MM.1S (cell line): ENCODE data around the gene FGF1.
A peak's percentile ranks its signal among the peaks of the same experiment; 100 is the strongest.

Source experiments
- DNase-seq: peaks from one replicate; pipeline ENCODE4 v3.0.0-alpha.2; 2015
- H2AFZ ChIP-seq: fragments of 300-600 bp; sonication (generic); 2 replicates; pipeline ENCODE4 v1.6.0; 2016; ENCODE audit warnings: antibody characterized with exemption, low read length
- H3F3A ChIP-seq: fragments of 300-600 bp; sonication (generic); 2 replicates; pipeline ENCODE4 v1.6.1; 2016; ENCODE audit warnings: mild to moderate bottlenecking, antibody characterized with exemption, low read length, moderate library complexity, mixed read lengths; ENCODE audit not compliant: insufficient read depth
- H3K27ac ChIP-seq: fragments of 300-600 bp; sonication (generic); 2 replicates; pipeline ENCODE4 v1.5.1; 2016; ENCODE audit warnings: mild to moderate bottlenecking, low read length
- H3K27me3 ChIP-seq: fragments of 300-600 bp; sonication (generic); replicated peaks from 2 replicates; pipeline ENCODE4 v1.6.0; 2016; ENCODE audit warnings: low read length; ENCODE audit not compliant: insufficient read depth
- H3K36me3 ChIP-seq: fragments of 300-600 bp; sonication (generic); replicated peaks from 2 replicates; pipeline ENCODE4 v1.6.1; 2016; ENCODE audit warnings: mild to moderate bottlenecking, low read length, mixed read lengths; ENCODE audit not compliant: insufficient read depth
- H3K4me1 ChIP-seq: fragments of 300-600 bp; sonication (generic); 2 replicates; pipeline ENCODE4 v1.6.1; 2016; ENCODE audit warnings: low read length, mixed read lengths
- H3K4me2 ChIP-seq: fragments of 300-600 bp; sonication (generic); 2 replicates; pipeline ENCODE4 v1.6.0; 2016; ENCODE audit warnings: low read depth, low read length
- H3K4me3 ChIP-seq: fragments of 300-600 bp; sonication (generic); 2 replicates; pipeline ENCODE4 v1.5.1; 2016; ENCODE audit warnings: low read length, mixed read lengths
- H3K79me2 ChIP-seq: fragments of 300-600 bp; sonication (generic); 2 replicates; pipeline ENCODE4 v1.6.1; 2016; ENCODE audit warnings: mixed run types, low read length, mixed read lengths
- H3K9ac ChIP-seq: fragments of 300-600 bp; sonication (generic); 2 replicates; pipeline ENCODE4 v1.6.1; 2016; ENCODE audit warnings: low read length, mixed read lengths
- H3K9me2 ChIP-seq: fragments of 300-600 bp; sonication (generic); replicated peaks from 2 replicates; pipeline ENCODE4 v1.6.1; 2016; ENCODE audit warnings: mild to moderate bottlenecking, low read length, mixed read lengths; ENCODE audit not compliant: insufficient read depth
- H3K9me3 ChIP-seq: fragments of 300-600 bp; sonication (generic); replicated peaks from 2 replicates; pipeline ENCODE4 v1.6.1; 2016; ENCODE audit warnings: mild to moderate bottlenecking, low read length, mixed read lengths; ENCODE audit not compliant: insufficient read depth
- H4K20me1 ChIP-seq: fragments of 300-600 bp; sonication (generic); 2 replicates; pipeline ENCODE4 v1.6.1; 2016; ENCODE audit warnings: mild to moderate bottlenecking, low read length, moderate library complexity, mixed read lengths; ENCODE audit not compliant: insufficient read depth
- CTCF ChIP-seq: fragments of 300-600 bp; sonication (generic); IDR thresholded peaks from 2 replicates; pipeline ENCODE4 v1.5.1; 2016; ENCODE audit warnings: antibody characterized with exemption, low read length, mixed read lengths
- EZH2 ChIP-seq: fragments of 300-600 bp; sonication (generic); optimal IDR thresholded peaks from 2 replicates; pipeline ENCODE3; 2017; ENCODE audit warnings: low read depth, mild to moderate bottlenecking, antibody characterized with exemption, low read length, mixed read lengths
- EZH2phosphoT487 ChIP-seq: fragments of 300-600 bp; sonication (generic); IDR thresholded peaks from 2 replicates; pipeline ENCODE4 v1.6.1; 2018; ENCODE audit warnings: antibody characterized with exemption, low read length

FGF1 gene

GRCh38 chr5:142717582-142718215 lies 31.8 kb upstream of the FGF1 start:
- peak; percentile 12 for DNase-seq
- peaks cover 7% of the 10 kb centered on the region; the same call in 1 of the 2 replicates for H3K4me1 ChIP-seq
- no peak overlapping the region for H3K9ac ChIP-seq
- H3K9me2 ChIP-seq = no peaks in the 10 kb centered on the region
- no peaks in the 10 kb centered on the region for H3K36me3 ChIP-seq
- H3K9me3 ChIP-seq = no peaks in the 10 kb centered on the region
- H3K79me2 ChIP-seq = no peaks in the 10 kb centered on the region
- no peak overlapping the region for H2AFZ ChIP-seq
- no peak overlapping the region for H3K27ac ChIP-seq
- peak; percentile 41 for TF ChIP-seq CTCF
- TF ChIP-seq EZH2phosphoT487 = no peak
- no peaks in the 10 kb centered on the region for H3K27me3 ChIP-seq
- no peaks in the 10 kb centered on the region for H3F3A ChIP-seq
- no peak overlapping the region for H3K4me3 ChIP-seq
- no peak overlapping the region for H3K4me2 ChIP-seq
- H4K20me1 ChIP-seq = no peaks in the 10 kb centered on the region

- H3K27ac ChIP-seq = no peak overlapping the region
- TF ChIP-seq CTCF = peak; percentile 21
- TF ChIP-seq EZH2phosphoT487 = no peak
- no peak for TF ChIP-seq EZH2
- no peak overlapping the region for H2AFZ ChIP-seq
- peaks cover 7% of the 10 kb centered on the region; the same call in 1 of the 2 replicates for H3K4me1 ChIP-seq
- H3K9me3 ChIP-seq = no peaks in the 10 kb centered on the region
- H3F3A ChIP-seq = no peaks in the 10 kb centered on the region
- no peak for DNase-seq
- H3K27me3 ChIP-seq = no peaks in the 10 kb centered on the region
- H3K4me3 ChIP-seq = no peak overlapping the region
- no peaks in the 10 kb centered on the region for H3K79me2 ChIP-seq
- H3K4me2 ChIP-seq = no peak overlapping the region
- H3K9ac ChIP-seq = no peak overlapping the region
- H3K36me3 ChIP-seq = no peaks in the 10 kb centered on the region
- no peaks in the 10 kb centered on the region for H4K20me1 ChIP-seq
- H3K9me2 ChIP-seq = no peaks in the 10 kb centered on the region
Measured at GRCh38 chr5:142716963-142717362, 31.1 kb upstream of the FGF1 start.

- Histone ChIP-seq H3K36me3 (no peaks in the 10 kb centered on the region), H3K4me3 (no peak overlapping the region), H3K79me2 (no peaks in the 10 kb centered on the region), H3K4me2 (no peak overlapping the region), H3F3A (no peaks in the 10 kb centered on the region), H3K9me2 (no peaks in the 10 kb centered on the region), H3K27ac (no peak overlapping the region), H2AFZ (no peak overlapping the region), H3K4me1 (peaks cover 2% of the 10 kb centered on the region; the same call in 1 of the 2 replicates), H3K27me3 (no peaks in the 10 kb centered on the region), H3K9ac (no peak overlapping the region), H4K20me1 (no peaks in the 10 kb centered on the region), H3K9me3 (no peaks in the 10 kb centered on the region)
- TF ChIP-seq EZH2 (no peak), CTCF (no peak), EZH2phosphoT487 (no peak)
- DNase-seq = no peak
Measured at GRCh38 chr5:142715291-142715690, 29.4 kb upstream of the FGF1 start.
